ENCODE measurements around the gene M1AP. TPM values are rescaled to one million over a fixed set of nuclear protein-coding genes. Genes with fewer than 3 reads are reported as not detected.

The M1AP gene
- total and polyA plus RNA-seq, 9 of the 15 experiments (the other 6 are each of a cell fraction or from before 2014, with no cell fraction given), result 0.06 to 0.33 (median 0.11) TPM; not detected in 4

GRCh38 chr2:74546004-74546403, 102.1 kb downstream of the M1AP start:
- Histone ChIP-seq H3K4me3 (no peak overlapping the region), H2AFZ (ENCODE audit: low read depth, low read length) (peak overlapping the region; percentile 47), H3K9me1 (ENCODE audit: control insufficient read depth, insufficient read depth, low read length) (no peaks in the 10 kb centered on the region), H3K9me3 (replicated peaks; ENCODE audit: control insufficient read depth, insufficient read depth, low read depth, low read length) (no peaks in the 10 kb centered on the region), H3K4me2 (ENCODE audit: insufficient read depth, low read length) (peak overlapping the region; percentile 16; the same call in 1 of the 2 replicates), H3K9ac (ENCODE audit: insufficient read depth in 1 of 2, low read depth in 2 of 2, low read length in 2 of 2) (no peak overlapping the region; a peak in 1 of 4 replicates), H3K27me3 (ENCODE audit: control insufficient read depth in 2 of 2, insufficient read depth in 2 of 2, low read length in 2 of 2) (no peaks in the 10 kb centered on the region), H3K27ac (ENCODE audit: extremely low read depth, low read depth, low read length) (no peak overlapping the region), H3K4me1 (replicated peaks in 1 of 2; ENCODE audit: control insufficient read depth in 2 of 2, insufficient read depth in 2 of 2, low read length in 2 of 2) (peaks cover 18 to 35% of the 10 kb centered on the region in 2 experiments), H3K79me2 (ENCODE audit: control insufficient read depth, insufficient read depth, low read length) (peaks cover 1% of the 10 kb centered on the region; the same call in 1 of the 3 replicates), H4K20me1 (replicated peaks; ENCODE audit: control insufficient read depth, insufficient read depth, low read length) (no peaks in the 10 kb centered on the region), H3K36me3 (ENCODE audit: control insufficient read depth, insufficient read depth, low read length) (no peaks in the 10 kb centered on the region)
- ATAC-seq, result no peak
- intact Hi-C loops (cut with micrococcal nuclease) (no loop called here), in situ Hi-C loops (cut with MboI) (no loop called here)
- ChIA-PET CTCF (ENCODE audit: low intra/inter-chr PET ratio) (no interaction called here), POLR2A (interaction anchor here (0.6 to 3.8 kb wide), 4 partner anchors 9 to 17 kb away, joined by 3 to 17 read pairs (median 6); partner anchors contain the start of genes AUP1 and HTRA2)
- no peak for DNase-seq (ENCODE audit: extremely low read depth in 1 of 4, low spot score in 3 of 4)
- 15% methylated on average over 3 of the region's 3 CpGs for WGBS (ENCODE audit: insufficient coverage, low coverage, missing lambda C conversion rate)
- no TSS peak for BruUV-seq (replicated peaks)
- TF ChIP-seq DLX4 (CRISPR knock-in tag; IDR thresholded peaks at IDR 0.05) (no peak), ZFP91 (CRISPR knock-in tag; IDR thresholded peaks at IDR 0.05) (no peak), PHF20 (IDR thresholded peaks at IDR 0.05; ENCODE audit: partially characterized antibody) (no peak), SOX6 (IDR thresholded peaks at IDR 0.05) (0 out of 2 replicates have a peak, but pooled peaks have one; percentile 22), ZKSCAN1 (IDR thresholded peaks at IDR 0.05; ENCODE audit: low read depth, low read length) (no peak), GATA2 (CRISPR knock-in tag; IDR thresholded peaks at IDR 0.05) (no peak), DIDO1 (tag; IDR thresholded peaks at IDR 0.05; ENCODE audit: low read depth) (no peak), TCF3 (CRISPR knock-in tag; IDR thresholded peaks at IDR 0.05) (peak; percentile 57)
- FAIRE-seq, result no peak
